ENCODE data around the gene KRT76.

Gene KRT76

DNA sequence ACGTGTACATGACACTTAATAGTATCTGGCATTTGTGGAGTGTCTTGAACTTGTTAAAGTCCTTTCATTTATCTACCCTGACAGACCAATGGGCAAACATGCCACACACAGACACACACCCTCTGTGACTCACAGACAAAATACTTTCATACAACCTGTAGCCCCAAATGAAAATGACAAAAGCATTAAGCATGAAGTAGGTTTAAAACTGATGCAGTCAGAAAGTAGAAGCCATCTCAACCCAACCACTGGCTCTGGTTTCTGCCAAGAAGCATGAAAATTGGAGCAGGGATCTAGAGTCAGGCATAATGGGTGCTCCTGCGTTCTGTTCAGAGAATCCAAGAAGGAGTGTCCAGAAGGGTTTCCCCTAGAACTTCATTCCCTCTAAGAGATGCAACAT is 50.7 kb downstream of the KRT76 start:
- DNase-seq (ENCODE audit: low read depth) = no peak
- H3K4me3 ChIP-seq (ENCODE audit: low read depth, low read length) = no peak overlapping the region
- TF ChIP-seq, protein P1, sequence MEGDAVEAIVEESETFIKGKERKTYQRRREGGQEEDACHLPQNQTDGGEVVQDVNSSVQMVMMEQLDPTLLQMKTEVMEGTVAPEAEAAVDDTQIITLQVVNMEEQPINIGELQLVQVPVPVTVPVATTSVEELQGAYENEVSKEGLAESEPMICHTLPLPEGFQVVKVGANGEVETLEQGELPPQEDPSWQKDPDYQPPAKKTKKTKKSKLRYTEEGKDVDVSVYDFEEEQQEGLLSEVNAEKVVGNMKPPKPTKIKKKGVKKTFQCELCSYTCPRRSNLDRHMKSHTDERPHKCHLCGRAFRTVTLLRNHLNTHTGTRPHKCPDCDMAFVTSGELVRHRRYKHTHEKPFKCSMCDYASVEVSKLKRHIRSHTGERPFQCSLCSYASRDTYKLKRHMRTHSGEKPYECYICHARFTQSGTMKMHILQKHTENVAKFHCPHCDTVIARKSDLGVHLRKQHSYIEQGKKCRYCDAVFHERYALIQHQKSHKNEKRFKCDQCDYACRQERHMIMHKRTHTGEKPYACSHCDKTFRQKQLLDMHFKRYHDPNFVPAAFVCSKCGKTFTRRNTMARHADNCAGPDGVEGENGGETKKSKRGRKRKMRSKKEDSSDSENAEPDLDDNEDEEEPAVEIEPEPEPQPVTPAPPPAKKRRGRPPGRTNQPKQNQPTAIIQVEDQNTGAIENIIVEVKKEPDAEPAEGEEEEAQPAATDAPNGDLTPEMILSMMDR (IDR thresholded peaks at IDR 0.05; ENCODE audit: insufficient read depth, low read depth, low read length, missing control alignments) = no peak

DNA sequence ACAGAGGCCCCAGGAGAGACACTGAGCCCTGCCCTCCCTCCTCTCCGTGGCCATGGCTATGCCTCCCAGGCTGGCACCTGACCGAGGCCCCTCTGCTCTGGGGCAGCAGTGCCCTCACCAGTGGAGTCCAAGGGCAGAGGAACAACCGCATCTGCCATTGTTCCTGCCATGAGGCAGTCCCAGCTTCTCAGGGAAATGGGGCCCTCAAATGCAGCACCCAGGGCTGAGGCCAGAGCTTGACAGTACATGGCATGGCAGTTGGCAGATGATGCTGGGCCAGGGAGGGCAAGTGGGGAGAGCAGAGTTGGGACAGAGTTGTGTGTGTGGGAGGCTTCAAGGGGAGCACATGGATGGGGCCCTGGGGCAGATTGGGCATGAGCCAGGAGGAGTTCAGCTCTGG is 52.8 kb downstream of the KRT76 start:
- no peak overlapping the region for H3K4me3 ChIP-seq (ENCODE audit: low read depth, low read length)
- TF ChIP-seq, protein P1 (IDR thresholded peaks at IDR 0.05; ENCODE audit: insufficient read depth, low read depth, low read length, missing control alignments) = no peak
- DNase-seq (ENCODE audit: low read depth) = no peak

DNA sequence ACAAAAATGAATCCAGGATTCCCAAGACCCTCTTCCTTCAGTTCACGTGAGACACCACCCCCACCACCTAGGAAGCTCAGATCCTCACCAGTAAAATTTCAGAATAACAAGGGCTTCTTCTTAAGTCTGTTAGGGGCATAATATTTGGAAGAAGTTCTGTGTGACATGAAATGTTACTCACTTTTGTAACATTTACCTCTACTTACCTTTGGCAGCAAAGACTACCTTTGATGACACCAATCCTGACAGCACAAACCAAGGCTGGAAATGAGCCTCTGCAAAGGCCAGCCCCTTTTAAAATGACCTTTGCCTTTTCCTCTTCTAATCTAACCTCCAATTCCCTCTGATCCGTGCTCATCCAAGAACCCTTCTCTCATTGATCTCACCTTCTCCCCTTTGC is 54.5 kb downstream of the KRT76 start:
- H3K4me3 ChIP-seq (ENCODE audit: low read depth, low read length) = no peak overlapping the region
- TF ChIP-seq, protein P1 (IDR thresholded peaks at IDR 0.05; ENCODE audit: insufficient read depth, low read depth, low read length, missing control alignments) = no peak
- no peak for DNase-seq (ENCODE audit: low read depth)

DNA sequence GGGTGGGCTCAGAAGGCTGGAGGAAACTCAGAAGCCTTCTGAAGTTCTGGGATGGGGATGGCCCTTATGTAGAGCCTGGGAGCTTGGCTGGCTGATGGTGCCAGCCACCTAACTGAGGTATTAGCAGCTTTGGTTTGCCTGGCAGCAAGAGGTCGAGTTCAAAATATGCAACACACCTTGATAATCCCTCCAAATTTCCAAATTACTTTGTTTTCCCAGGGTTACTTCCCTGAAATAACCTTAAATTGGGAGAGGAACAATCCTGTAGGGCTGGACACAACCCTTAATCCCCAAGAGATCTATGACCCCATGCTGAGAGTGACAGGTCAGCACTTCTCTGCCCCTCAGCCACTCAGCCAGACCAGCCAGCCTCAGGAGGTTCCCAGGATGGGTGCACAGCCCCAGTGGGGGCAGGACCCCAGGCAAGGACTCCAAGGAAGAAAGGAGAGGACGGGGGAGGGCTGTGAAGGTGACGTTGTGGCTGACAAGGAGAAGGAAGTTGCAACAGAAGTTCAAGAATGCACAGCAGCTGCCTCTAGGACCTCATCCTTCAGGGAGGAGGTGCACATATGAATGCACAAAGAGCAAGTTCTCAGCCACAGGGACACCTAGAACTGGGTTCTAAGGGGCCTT is 55.2 kb downstream of the KRT76 start:
- no peak for DNase-seq (ENCODE audit: low read depth)
- TF ChIP-seq, protein P1 (IDR thresholded peaks at IDR 0.05; ENCODE audit: insufficient read depth, low read depth, low read length, missing control alignments) = no peak
- H3K4me3 ChIP-seq (ENCODE audit: low read depth, low read length) = no peak overlapping the region

DNA sequence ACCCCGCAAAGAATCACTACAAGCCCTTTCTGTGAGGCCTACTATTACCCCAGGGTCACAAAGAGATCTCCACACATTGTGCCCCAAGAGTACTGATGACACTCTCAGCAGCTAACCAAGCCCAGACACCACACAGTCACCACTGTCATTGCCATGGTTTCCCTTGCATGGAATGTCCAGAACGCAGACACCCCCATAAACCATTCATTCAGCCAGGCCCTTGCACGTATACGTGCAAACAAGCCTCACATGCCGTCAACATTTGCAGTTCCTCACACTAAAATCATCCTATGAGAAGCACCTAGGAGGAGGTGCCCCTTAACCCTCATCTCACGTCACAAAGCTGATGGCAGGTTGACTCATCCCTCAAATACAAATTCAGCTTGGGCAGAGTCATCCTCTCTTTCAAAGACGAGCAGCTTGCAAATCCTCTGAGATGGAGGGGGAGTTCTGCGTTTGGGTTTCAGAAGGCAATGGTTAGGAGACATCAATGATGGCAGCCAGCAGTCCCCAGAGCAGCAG is 56.7 kb downstream of the KRT76 start:
- TF ChIP-seq, protein P1 (IDR thresholded peaks at IDR 0.05; ENCODE audit: insufficient read depth, low read depth, low read length, missing control alignments) = no peak
- no peak for DNase-seq (ENCODE audit: low read depth)
- H3K4me3 ChIP-seq (ENCODE audit: low read depth, low read length) = no peak overlapping the region
